KMS-11 (cell line): ENCODE results near the gene SMPD3.

Source experiments
- H2AFZ ChIP-seq: fragments of 200-600 bp; sonication (generic); 2 replicates; pipeline ENCODE4 v1.6.1; 2016; ENCODE audit warnings: antibody characterized with exemption, mixed run types, low read depth
- H3K27ac ChIP-seq: fragments of 200-600 bp; sonication (generic); 2 replicates; pipeline ENCODE4 v1.6.1; 2016; ENCODE audit warnings: mild to moderate bottlenecking, mixed run types
- H3K27me3 ChIP-seq: fragments of 200-600 bp; sonication (generic); 2 replicates; pipeline ENCODE4 v1.6.1; 2017; ENCODE audit warnings: mild to moderate bottlenecking, low read depth, mixed run types, moderate library complexity; ENCODE audit not compliant: insufficient read depth
- H3K36me3 ChIP-seq: fragments of 200-600 bp; sonication (generic); 2 replicates; pipeline ENCODE4 v1.6.1; 2017; ENCODE audit warnings: mild to moderate bottlenecking, mixed run types; ENCODE audit not compliant: insufficient read depth
- H3K4me1 ChIP-seq: fragments of 200-600 bp; sonication (generic); 2 replicates; pipeline ENCODE4 v1.6.1; 2016; ENCODE audit warnings: mild to moderate bottlenecking, low read depth, mixed run types; ENCODE audit not compliant: poor library complexity, severe bottlenecking
- H3K4me2 ChIP-seq: fragments of 200-600 bp; sonication (generic); 2 replicates; pipeline ENCODE4 v1.7.0; 2016; ENCODE audit warnings: mild to moderate bottlenecking, mixed run types
- H3K4me3 ChIP-seq: fragments of 200-600 bp; sonication (generic); IDR thresholded peaks from 2 replicates; pipeline ENCODE4 v1.6.1; 2017; ENCODE audit warnings: low read depth, low read length, mixed read lengths; ENCODE audit not compliant: insufficient read depth
- H3K79me2 ChIP-seq: fragments of 200-600 bp; sonication (generic); 2 replicates; pipeline ENCODE4 v1.6.1; 2016; ENCODE audit warnings: low read depth, mixed run types; ENCODE audit not compliant: insufficient read depth
- H3K9ac ChIP-seq: fragments of 200-600 bp; sonication (generic); 2 replicates; pipeline ENCODE4 v1.6.1; 2016; ENCODE audit warnings: mild to moderate bottlenecking, mixed run types
- H4K20me1 ChIP-seq: fragments of 200-600 bp; sonication (generic); 2 replicates; pipeline ENCODE4 v1.6.1; 2016; ENCODE audit warnings: mild to moderate bottlenecking, mixed run types; ENCODE audit not compliant: insufficient read depth
- CTCF ChIP-seq: fragments of 200-600 bp; sonication (generic); conservative IDR thresholded peaks from 2 replicates; pipeline ENCODE4 v1.6.1; 2017; ENCODE audit warnings: low read depth, mild to moderate bottlenecking, antibody characterized with exemption, low read length, moderate library complexity, mixed read lengths

Gene SMPD3

DNA sequence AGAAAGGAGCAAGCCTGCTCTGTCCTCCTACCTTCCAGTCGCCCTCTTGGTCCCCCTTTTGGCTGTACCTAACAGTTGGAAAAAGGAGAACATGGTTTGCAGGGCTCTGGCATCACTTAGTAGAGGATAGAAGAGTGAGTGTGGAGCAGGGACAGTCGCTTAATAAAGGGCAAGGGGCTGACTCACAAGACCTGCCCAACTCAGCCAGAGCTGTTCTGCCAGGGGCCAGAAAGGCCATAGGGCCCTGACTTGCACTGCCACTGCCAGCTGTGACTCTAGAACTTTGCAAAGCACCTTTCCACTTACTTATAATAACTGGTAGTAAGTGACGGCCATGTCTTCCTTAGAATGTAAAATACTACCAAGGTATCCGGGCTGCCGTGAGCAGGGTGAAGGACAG lies 124.0 kb downstream of the SMPD3 start:
- Histone ChIP-seq H3K79me2 (no peaks in the 10 kb centered on the region), H4K20me1 (no peaks in the 10 kb centered on the region), H3K27ac (no peak overlapping the region), H2AFZ (no peak overlapping the region), H3K4me2 (no peak overlapping the region), H3K36me3 (no peaks in the 10 kb centered on the region), H3K4me3 (no peak overlapping the region), H3K4me1 (peaks cover 52% of the 10 kb centered on the region), H3K27me3 (no peaks in the 10 kb centered on the region), H3K9ac (no peak overlapping the region)
- no peak for TF ChIP-seq CTCF

GRCh38 chr16:68319185-68319908 lies 129.0 kb downstream of the SMPD3 start:
- H3K36me3 ChIP-seq = no peaks in the 10 kb centered on the region
- no peak overlapping the region for H2AFZ ChIP-seq
- peaks cover 32% of the 10 kb centered on the region for H3K4me1 ChIP-seq
- no peak overlapping the region for H3K9ac ChIP-seq
- H3K27ac ChIP-seq = no peak overlapping the region; the same call in 1 of the 2 replicates
- no peaks in the 10 kb centered on the region for H4K20me1 ChIP-seq
- no peak for TF ChIP-seq CTCF
- H3K4me3 ChIP-seq = no peak overlapping the region
- peak overlapping the region; percentile 18; the same call in 1 of the 2 replicates for H3K4me2 ChIP-seq
- H3K79me2 ChIP-seq = peaks cover 13% of the 10 kb centered on the region; the same call in 1 of the 2 replicates
- H3K27me3 ChIP-seq = no peaks in the 10 kb centered on the region

DNA sequence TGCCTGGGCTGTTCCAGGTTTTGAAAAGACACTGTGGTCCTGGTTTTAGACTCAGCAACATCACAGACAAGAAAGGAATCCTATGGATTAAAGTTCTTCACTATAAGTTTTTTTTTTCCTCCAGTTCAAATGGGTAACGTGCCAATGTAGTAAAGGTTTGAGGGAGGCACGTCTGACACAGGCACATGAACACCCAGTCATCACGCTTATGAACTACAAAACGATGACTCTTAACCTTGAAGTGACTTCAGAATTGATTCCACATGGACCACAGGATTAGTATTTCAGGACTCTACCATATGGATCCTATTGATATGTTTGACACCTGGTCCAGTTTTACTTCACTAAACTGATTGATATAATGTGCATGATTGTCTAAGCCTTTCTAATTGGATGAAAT lies 135.2 kb downstream of the SMPD3 start:
- H3K36me3 ChIP-seq = peaks cover 2% of the 10 kb centered on the region; the same call in 1 of the 2 replicates

GRCh38 chr16:68310774-68311511 lies 137.4 kb downstream of the SMPD3 start, which contains the start of the genes PRMT7 and SLC7A6OS:
Gene PRMT7 (plus strand): TSS chr16:68311019. CDS start chr16:68315980, 4,961 bp downstream.
Gene SLC7A6OS (minus strand): TSS chr16:68310946. CDS start chr16:68310926, 20 bp downstream.
- Histone ChIP-seq H3K79me2 (peaks cover 81% of the 10 kb centered on the region), H2AFZ (peak within 1 kb of the TSS; percentile 69; the same call in 1 of the 2 replicates), H3K9ac (peak within 1 kb of the TSS; percentile 64), H3K4me1 (peaks cover 50% of the 10 kb centered on the region), H3K27me3 (no peaks in the 10 kb centered on the region), H3K4me3 (no peak within 1 kb of the TSS), H4K20me1 (no peaks in the 10 kb centered on the region), H3K27ac (peak within 1 kb of the TSS; percentile 65), H3K36me3 (peaks cover 9% of the 10 kb centered on the region; the same call in 1 of the 2 replicates), H3K4me2 (peak within 1 kb of the TSS; percentile 99)
- no peak for TF ChIP-seq CTCF

More for the DNA sequence above, 135.2 kb downstream of the SMPD3 start:
- Histone ChIP-seq H3K4me1 (peaks cover 37% of the 10 kb centered on the region), H4K20me1 (no peaks in the 10 kb centered on the region), H3K9ac (no peak overlapping the region), H3K4me3 (no peak overlapping the region), H3K4me2 (no peak overlapping the region), H2AFZ (no peak overlapping the region), H3K27ac (no peak overlapping the region), H3K27me3 (no peaks in the 10 kb centered on the region), H3K79me2 (peaks cover 61% of the 10 kb centered on the region)
- no peak for TF ChIP-seq CTCF
